PFSK-1 (cell line): Measurements from ENCODE around the gene NRBF2.

Experiments used
- FOXP2 ChIP-seq: optimal IDR thresholded peaks from 2 replicates; pipeline ENCODE3; 2011; ENCODE audit warnings: borderline replicate concordance, control low read depth, inconsistent platforms; ENCODE audit not compliant: insufficient read depth; ENCODE audit errors: extremely low read length, extremely low read depth
- POLR2AphosphoS5 ChIP-seq: IDR thresholded peaks from 2 replicates; pipeline ENCODE4 v1.6.1; 2012; ENCODE audit warnings: low read depth, mild to moderate bottlenecking, control low read depth, low read length, moderate library complexity
- SIN3A ChIP-seq: IDR thresholded peaks from 2 replicates; pipeline ENCODE4 v1.6.1; 2012; ENCODE audit warnings: mild to moderate bottlenecking, low read length, moderate library complexity, borderline replicate concordance; ENCODE audit not compliant: insufficient read depth
- TAF1 ChIP-seq: IDR thresholded peaks from 2 replicates; pipeline ENCODE4 v1.6.1; 2012; ENCODE audit warnings: low read length, control low read depth, borderline replicate concordance; ENCODE audit not compliant: insufficient read depth

DNA sequence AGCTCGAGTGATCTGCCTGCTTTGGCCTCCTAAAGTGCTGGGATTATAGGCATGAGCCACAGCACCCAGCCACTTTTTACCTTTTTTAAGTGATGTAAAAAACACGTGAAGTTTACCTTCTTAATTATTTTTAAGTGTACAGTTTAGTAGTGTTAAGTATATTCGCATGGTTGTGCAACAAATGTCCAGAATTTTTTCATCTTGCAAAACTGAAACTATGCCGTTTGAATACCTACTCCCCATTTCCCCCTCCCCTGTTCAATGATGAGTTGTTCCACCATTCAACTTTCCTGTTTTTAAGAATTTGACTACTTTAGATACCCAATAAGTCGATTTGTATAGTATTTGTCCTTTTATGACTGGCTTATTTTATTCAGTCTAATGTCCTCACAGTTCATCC lies 10.9 kb downstream of the NRBF2 start:
- TF ChIP-seq TAF1 (no peak), SIN3A (no peak), POLR2AphosphoS5 (no peak), FOXP2 (no peak)
